HEK293T (cell line): Measurements from ENCODE around the gene OPRM1.

Source experiments
- CTCF ChIA-PET: fragments of 350-600 bp; formaldehyde crosslinking; extraction: SDS; loops from one replicate; lab custom pipeline; 2021; ENCODE audit warnings: antibody characterized with exemption, inconsistent platforms; lab: Yijun Ruan, JAX
- POLR2A ChIA-PET: fragments of 350-600 bp; formaldehyde crosslinking; extraction: SDS; loops from one replicate; lab custom pipeline; 2020; ENCODE audit warnings: antibody characterized with exemption, inconsistent platforms; lab: Yijun Ruan, JAX
- DNase-seq: peaks from one replicate; pipeline ENCODE4 v3.0.0; 2012; ENCODE audit warnings: mixed read lengths; ENCODE audit errors: extremely low spot score
- ARNT ChIP-seq: fragments of 450-650 bp; IDR thresholded peaks from 2 replicates; pipeline ENCODE4 v1.6.1; 2017; ENCODE audit warnings: mild to moderate bottlenecking
- BHLHE40 ChIP-seq: fragments of 450-650 bp; IDR thresholded peaks from 2 replicates; pipeline ENCODE4 v1.6.1; 2016; ENCODE audit warnings: mild to moderate bottlenecking, moderate library complexity, borderline replicate concordance
- CTBP1 ChIP-seq: fragments of 450-650 bp; IDR thresholded peaks from 2 replicates; pipeline ENCODE4 v1.6.1; 2016; ENCODE audit warnings: borderline replicate concordance
- ELF4 ChIP-seq: fragments of 450-650 bp; IDR thresholded peaks from 2 replicates; pipeline ENCODE4 v1.6.1; 2017; ENCODE audit warnings: antibody characterized with exemption
- FOXA1 ChIP-seq: fragments of 450-650 bp; IDR thresholded peaks from 2 replicates; pipeline ENCODE4 v1.6.1; 2016; ENCODE audit warnings: mild to moderate bottlenecking
- FOXK2 ChIP-seq: fragments of 450-650 bp; IDR thresholded peaks from 2 replicates; pipeline ENCODE4 v1.6.1; 2016; ENCODE audit warnings: mild to moderate bottlenecking
- FOXM1 ChIP-seq: fragments of 450-650 bp; IDR thresholded peaks from 2 replicates; pipeline ENCODE4 v1.6.1; 2017; ENCODE audit warnings: mild to moderate bottlenecking, borderline replicate concordance
- HDGF ChIP-seq: fragments of 450-650 bp; IDR thresholded peaks from 2 replicates; pipeline ENCODE4 v1.6.1; 2017; ENCODE audit warnings: antibody characterized with exemption, borderline replicate concordance
- L3MBTL2 ChIP-seq: fragments of 450-650 bp; conservative IDR thresholded peaks from 2 replicates; pipeline ENCODE4 v1.6.1; 2016; ENCODE audit warnings: mild to moderate bottlenecking
- LEF1 ChIP-seq: fragments of 450-650 bp; IDR thresholded peaks from 2 replicates; pipeline ENCODE4 v1.6.1; 2017; ENCODE audit warnings: mild to moderate bottlenecking, borderline replicate concordance
- NFRKB ChIP-seq: fragments of 450-650 bp; IDR thresholded peaks from 2 replicates; pipeline ENCODE4 v1.6.1; 2016; ENCODE audit warnings: mild to moderate bottlenecking, moderate library complexity
- PKNOX1 ChIP-seq: fragments of 450-650 bp; IDR thresholded peaks from 2 replicates; pipeline ENCODE4 v1.6.1; 2016
- SP1 ChIP-seq: fragments of 450-650 bp; IDR thresholded peaks from 2 replicates; pipeline ENCODE4 v1.6.1; 2017
- SUZ12 ChIP-seq: fragments of 450-650 bp; IDR thresholded peaks from 2 replicates; pipeline ENCODE4 v1.6.1; 2016; ENCODE audit warnings: mild to moderate bottlenecking
- TARDBP ChIP-seq: fragments of 450-650 bp; IDR thresholded peaks from 2 replicates; pipeline ENCODE4 v1.6.1; 2016
- ZNF384 ChIP-seq: fragments of 450-650 bp; IDR thresholded peaks from 2 replicates; pipeline ENCODE4 v1.6.1; 2016

The OPRM1 gene

GRCh38 chr6:154053141-154053540 lies 14.1 kb downstream of the OPRM1 start:
- CTCF ChIA-PET: no interaction called here

GRCh38 chr6:154056536-154056935 lies 17.5 kb downstream of the OPRM1 start:
- CTCF ChIA-PET: interaction anchor here (0.6 kb wide), 1 partner anchor 19 kb away, joined by 3 read pairs; no protein-coding TSS in a partner anchor
- no peak for DNase-seq
- POLR2A ChIA-PET: no interaction called here
- TF ChIP-seq BHLHE40 (no peak), ELF4 (no peak), NFRKB (no peak), HDGF (no peak), SUZ12 (no peak), TARDBP (no peak), LEF1 (no peak), PKNOX1 (no peak), FOXA1 (no peak), ARNT (no peak), FOXK2 (no peak), FOXM1 (no peak), SP1 (no peak), L3MBTL2 (no peak), CTBP1 (no peak), ZNF384 (no peak)

More at GRCh38 chr6:154053141-154053540, 14.1 kb downstream of the OPRM1 start:
- no peak for TF ChIP-seq NFRKB
- DNase-seq: no peak
- POLR2A ChIA-PET: no interaction called here

GRCh38 chr6:154057098-154057497 lies 18.1 kb downstream of the OPRM1 start:
- ChIA-PET POLR2A (no interaction called here), CTCF (no interaction called here)
- no peak for DNase-seq
- TF ChIP-seq SP1 (no peak), TARDBP (no peak), CTBP1 (no peak), ZNF384 (no peak), NFRKB (no peak), ARNT (no peak), LEF1 (no peak), FOXK2 (no peak)

GRCh38 chr6:154058963-154059680 lies 20.1 kb downstream of the OPRM1 start:
- DNase-seq: no peak
- ChIA-PET POLR2A (no interaction called here), CTCF (no interaction called here)
- no peak for TF ChIP-seq CTBP1
- TF ChIP-seq L3MBTL2: no peak
- no peak for TF ChIP-seq ELF4
- TF ChIP-seq HDGF: no peak
- TF ChIP-seq TARDBP: no peak
- TF ChIP-seq ZNF384: no peak
- TF ChIP-seq FOXM1: no peak
- TF ChIP-seq SUZ12: no peak

GRCh38 chr6:154060076-154060475 lies 21.0 kb downstream of the OPRM1 start:
- POLR2A ChIA-PET: no interaction called here
- CTCF ChIA-PET: no interaction called here
- DNase-seq: no peak
- no peak for TF ChIP-seq CTBP1
- TF ChIP-seq NFRKB: no peak
- no peak for TF ChIP-seq ELF4
- TF ChIP-seq FOXK2: no peak
- no peak for TF ChIP-seq L3MBTL2
- TF ChIP-seq FOXM1: no peak
- TF ChIP-seq SP1: no peak
- TF ChIP-seq HDGF: no peak
- no peak for TF ChIP-seq ZNF384
- TF ChIP-seq TARDBP: no peak
- no peak for TF ChIP-seq FOXA1
- TF ChIP-seq SUZ12: no peak

GRCh38 chr6:154070041-154070440 lies 31.0 kb downstream of the OPRM1 start:
- CTCF ChIA-PET: no interaction called here
- TF ChIP-seq ELF4: no peak
- no peak for TF ChIP-seq CTBP1
- no peak for TF ChIP-seq SUZ12
- no peak for TF ChIP-seq TARDBP
- no peak for TF ChIP-seq NFRKB
- TF ChIP-seq LEF1: no peak
- no peak for TF ChIP-seq ARNT
- no peak for TF ChIP-seq FOXA1
- TF ChIP-seq FOXK2: no peak
- no peak for TF ChIP-seq SP1
- TF ChIP-seq ZNF384: no peak
- TF ChIP-seq PKNOX1: no peak
- no peak for TF ChIP-seq L3MBTL2
- no peak for TF ChIP-seq FOXM1
- no peak for TF ChIP-seq BHLHE40
- no peak for TF ChIP-seq HDGF
- no peak for DNase-seq
- POLR2A ChIA-PET: no interaction called here

GRCh38 chr6:154070657-154071056 lies 31.6 kb downstream of the OPRM1 start:
- ChIA-PET POLR2A (no interaction called here), CTCF (no interaction called here)
- no peak for DNase-seq
- TF ChIP-seq L3MBTL2 (no peak), SP1 (no peak), ELF4 (no peak), CTBP1 (no peak), LEF1 (no peak), PKNOX1 (no peak), HDGF (no peak), FOXK2 (no peak), NFRKB (no peak), BHLHE40 (no peak), TARDBP (no peak), ZNF384 (no peak)
